Measurements from ENCODE around the gene BBIP1.

Gene BBIP1, protein sequence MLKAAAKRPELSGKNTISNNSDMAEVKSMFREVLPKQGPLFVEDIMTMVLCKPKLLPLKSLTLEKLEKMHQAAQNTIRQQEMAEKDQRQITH

DNA sequence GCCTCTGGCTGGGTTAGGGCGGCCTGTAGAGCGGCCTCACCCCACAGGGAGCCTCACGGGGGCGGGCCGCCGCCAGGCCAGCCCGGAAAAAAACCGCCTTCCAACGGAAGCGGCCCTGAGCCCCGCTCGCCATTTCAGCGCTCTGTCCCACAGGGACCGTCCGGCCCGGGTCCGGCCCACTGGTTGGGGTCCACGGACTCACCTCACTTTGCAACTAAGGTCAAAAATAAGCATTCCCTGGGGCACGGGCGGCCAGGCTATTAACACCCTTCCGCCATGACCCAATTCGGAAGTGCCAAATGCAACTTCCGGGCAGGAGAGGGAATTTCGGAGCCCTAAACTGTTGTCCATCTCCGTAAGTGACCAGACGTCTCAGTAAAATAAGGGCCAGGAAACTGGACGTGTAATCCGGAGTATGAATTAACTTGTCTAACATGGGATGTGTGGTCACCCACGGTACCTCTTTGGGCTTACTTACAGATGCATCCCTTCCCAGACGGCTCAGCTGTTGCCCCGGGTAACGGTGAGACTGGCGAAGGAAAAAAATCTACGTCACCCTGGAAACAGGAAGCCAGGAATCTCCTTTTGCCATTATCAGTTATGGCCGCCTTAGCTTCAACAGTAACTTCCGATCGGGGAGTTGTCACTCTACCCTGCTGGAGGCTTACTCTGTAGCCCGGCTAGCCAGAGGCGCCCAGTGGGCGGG is at the start of gene BBIP1:
TSS of gene BBIP1 (minus strand) at position 538 of the 706 bp plus-strand sequence. CDS start 1,023 bp downstream, outside the sequence.
- in situ Hi-C loops (cut with HindIII; ENCODE audit: low pct_ligation_motif_present, low pct_unique_long_range_greater_than_20kb, low sequenced_read_pairs) = no loop called here
- DNase-seq = peak; percentile 100

DNA sequence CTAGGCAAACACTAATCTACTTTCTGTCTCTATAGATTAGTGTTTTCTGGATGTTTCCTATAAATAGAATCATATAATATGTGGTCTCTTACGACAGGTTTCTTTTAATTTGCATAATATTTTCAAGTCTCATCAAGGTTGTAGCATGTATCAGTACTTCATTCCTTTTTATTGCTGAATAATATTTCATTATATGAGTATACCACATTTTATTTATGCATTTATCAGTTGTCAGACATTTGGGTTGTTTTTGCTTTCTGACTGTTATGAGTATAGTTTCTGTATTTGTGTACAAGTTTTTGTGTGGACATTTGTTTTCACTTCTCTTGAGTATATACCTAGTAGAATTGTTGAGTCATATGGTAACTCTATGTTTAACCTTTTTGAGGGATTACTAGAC is 48.7 kb upstream of the BBIP1 start:
- no peak for DNase-seq
- in situ Hi-C loops (cut with HindIII; ENCODE audit: low pct_ligation_motif_present, low pct_unique_long_range_greater_than_20kb, low sequenced_read_pairs) = no loop called here

DNA sequence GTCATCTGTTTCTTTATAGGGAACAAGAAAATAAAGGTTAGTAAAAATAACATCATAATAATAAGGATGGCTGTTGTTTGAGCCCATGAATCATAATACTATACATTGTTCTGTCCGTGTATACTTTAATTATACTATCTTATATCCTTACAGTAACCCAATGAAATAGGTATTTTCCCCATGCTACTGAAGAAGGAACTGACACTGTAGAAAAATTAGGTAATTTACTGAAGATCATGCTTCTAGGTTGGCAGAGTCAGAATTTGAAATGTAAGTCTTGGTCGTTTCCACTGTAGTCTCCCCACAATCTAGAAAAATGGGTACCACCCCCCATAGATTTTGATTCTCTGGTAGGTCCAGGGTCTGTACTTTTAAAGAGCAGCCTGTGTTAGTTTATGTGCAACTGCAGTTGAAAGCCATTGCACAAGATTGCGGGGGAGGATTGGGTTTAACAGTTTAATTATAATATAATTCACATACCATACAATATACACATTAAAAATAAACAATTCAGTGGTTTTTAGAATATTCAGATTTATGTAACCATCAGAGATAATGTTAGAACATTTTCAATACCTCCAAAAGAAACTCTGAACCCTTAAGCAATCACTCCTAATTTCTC is 48.1 kb upstream of the BBIP1 start:
- in situ Hi-C loops (cut with HindIII; ENCODE audit: low pct_ligation_motif_present, low pct_unique_long_range_greater_than_20kb, low sequenced_read_pairs) = no loop called here

DNA sequence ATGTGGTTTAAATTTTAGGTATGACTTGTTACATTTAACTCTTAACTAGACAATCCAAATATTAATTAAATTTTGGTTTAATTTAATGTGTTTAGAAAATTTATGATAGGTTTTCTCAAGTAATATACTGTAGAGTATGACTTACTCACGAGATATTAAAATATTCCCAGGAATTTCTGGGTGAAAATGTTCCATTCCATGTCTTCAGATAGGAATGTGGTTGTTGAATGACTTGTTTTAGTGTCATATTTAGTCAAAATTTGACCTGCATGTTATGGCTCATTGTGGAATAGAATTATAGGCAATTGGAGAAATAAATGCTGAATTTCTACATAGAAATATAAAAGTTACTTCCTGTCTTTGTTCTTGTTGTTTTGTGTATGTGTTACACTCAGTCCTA is 47.2 kb upstream of the BBIP1 start:
- in situ Hi-C loops (cut with HindIII; ENCODE audit: low pct_ligation_motif_present, low pct_unique_long_range_greater_than_20kb, low sequenced_read_pairs) = no loop called here
- no peak for DNase-seq

More for the DNA sequence above, 48.1 kb upstream of the BBIP1 start:
- DNase-seq = no peak

DNA sequence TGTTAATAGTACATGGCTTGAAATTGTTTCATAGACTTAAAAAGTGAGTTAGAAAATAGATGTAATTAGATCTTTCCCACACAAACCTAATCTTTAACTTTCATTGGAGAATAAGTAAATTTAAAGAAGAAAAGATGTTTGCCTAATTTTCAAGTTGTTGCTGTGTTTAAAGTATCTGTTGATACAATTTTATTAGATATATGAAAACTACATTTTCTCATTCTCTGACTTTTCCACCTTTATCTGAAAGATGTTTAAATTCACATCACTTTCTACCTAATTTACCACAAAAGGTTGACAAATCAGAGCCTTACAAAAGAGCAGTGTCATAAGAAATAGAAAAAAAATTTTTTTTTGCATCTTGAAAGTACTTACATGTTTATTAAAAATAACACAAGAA is 46.2 kb upstream of the BBIP1 start:
- DNase-seq = no peak
- in situ Hi-C loops (cut with HindIII; ENCODE audit: low pct_ligation_motif_present, low pct_unique_long_range_greater_than_20kb, low sequenced_read_pairs) = no loop called here

DNA sequence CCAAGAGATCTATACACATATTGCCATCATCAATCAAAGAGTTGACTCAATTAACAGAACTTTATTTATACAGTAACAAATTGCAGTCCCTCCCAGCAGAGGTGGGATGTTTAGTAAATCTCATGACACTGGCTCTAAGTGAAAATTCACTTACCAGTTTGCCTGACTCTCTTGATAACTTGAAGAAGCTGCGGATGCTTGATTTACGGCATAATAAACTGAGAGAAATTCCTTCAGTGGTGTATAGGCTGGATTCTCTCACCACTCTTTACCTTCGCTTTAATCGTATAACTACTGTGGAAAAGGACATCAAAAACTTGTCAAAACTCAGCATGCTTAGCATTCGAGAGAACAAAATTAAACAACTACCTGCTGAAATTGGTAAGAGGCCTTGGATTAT is 45.7 kb upstream of the BBIP1 start:
- in situ Hi-C loops (cut with HindIII; ENCODE audit: low pct_ligation_motif_present, low pct_unique_long_range_greater_than_20kb, low sequenced_read_pairs) = no loop called here
- DNase-seq = no peak

DNA sequence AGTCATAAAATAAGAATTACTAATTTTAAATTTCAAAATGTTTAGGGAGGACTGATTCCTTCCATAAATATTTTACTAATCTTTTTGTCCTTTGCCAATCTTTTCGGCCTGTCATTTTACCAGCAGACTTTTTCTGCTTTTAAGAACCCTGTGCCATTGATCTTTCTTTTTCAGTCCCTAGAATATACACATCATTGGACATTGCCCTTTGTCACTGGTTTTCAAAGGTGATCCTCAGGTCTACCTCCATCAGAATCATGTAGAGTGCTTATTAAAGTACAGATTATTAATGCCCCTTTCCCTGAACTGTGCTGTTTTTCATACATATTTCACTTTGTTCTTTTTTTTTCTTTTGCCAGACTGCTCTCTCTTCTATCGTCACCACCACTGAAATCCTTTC is 44.2 kb upstream of the BBIP1 start:
- in situ Hi-C loops (cut with HindIII; ENCODE audit: low pct_ligation_motif_present, low pct_unique_long_range_greater_than_20kb, low sequenced_read_pairs) = no loop called here
- no peak for DNase-seq

DNA sequence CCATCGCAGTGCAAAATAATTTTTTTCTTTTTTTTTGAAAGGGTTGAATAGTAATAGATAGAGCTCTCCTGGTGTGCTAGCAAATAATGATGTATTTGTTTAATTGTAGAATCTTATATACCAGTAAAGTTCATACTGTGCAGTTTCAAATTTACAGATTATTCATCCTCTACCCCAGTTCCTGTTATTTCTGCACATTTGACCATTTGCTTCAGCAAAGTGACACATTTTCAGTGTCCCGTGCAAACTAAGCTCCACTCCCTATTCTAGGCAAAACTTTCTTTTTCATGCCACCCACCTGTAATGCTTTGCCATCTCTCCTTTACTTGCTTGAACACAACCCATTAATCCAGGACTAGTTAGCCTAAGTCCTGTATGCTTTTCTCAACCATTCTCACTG is 43.5 kb upstream of the BBIP1 start:
- in situ Hi-C loops (cut with HindIII; ENCODE audit: low pct_ligation_motif_present, low pct_unique_long_range_greater_than_20kb, low sequenced_read_pairs) = no loop called here

DNA sequence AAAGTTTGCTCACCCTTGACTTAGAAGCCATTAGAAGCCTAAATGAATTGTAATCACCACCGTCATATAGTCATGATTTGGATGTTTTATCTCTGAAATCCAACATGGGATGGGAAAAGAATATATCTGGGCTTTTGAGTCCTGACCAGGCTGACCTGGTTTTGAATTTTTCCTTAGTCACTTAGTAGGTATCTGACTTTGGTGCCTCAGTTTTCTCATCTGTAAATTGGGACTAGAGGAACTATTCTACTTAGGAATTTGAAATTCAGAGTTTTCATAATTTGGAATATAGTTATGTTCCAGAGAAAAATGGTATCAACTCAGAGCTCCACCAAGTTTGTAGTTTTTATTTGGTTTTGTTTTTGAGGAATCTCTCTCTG is 41.3 kb upstream of the BBIP1 start:
- in situ Hi-C loops (cut with HindIII; ENCODE audit: low pct_ligation_motif_present, low pct_unique_long_range_greater_than_20kb, low sequenced_read_pairs) = no loop called here

More for the DNA sequence above, 43.5 kb upstream of the BBIP1 start:
- DNase-seq = no peak

DNA sequence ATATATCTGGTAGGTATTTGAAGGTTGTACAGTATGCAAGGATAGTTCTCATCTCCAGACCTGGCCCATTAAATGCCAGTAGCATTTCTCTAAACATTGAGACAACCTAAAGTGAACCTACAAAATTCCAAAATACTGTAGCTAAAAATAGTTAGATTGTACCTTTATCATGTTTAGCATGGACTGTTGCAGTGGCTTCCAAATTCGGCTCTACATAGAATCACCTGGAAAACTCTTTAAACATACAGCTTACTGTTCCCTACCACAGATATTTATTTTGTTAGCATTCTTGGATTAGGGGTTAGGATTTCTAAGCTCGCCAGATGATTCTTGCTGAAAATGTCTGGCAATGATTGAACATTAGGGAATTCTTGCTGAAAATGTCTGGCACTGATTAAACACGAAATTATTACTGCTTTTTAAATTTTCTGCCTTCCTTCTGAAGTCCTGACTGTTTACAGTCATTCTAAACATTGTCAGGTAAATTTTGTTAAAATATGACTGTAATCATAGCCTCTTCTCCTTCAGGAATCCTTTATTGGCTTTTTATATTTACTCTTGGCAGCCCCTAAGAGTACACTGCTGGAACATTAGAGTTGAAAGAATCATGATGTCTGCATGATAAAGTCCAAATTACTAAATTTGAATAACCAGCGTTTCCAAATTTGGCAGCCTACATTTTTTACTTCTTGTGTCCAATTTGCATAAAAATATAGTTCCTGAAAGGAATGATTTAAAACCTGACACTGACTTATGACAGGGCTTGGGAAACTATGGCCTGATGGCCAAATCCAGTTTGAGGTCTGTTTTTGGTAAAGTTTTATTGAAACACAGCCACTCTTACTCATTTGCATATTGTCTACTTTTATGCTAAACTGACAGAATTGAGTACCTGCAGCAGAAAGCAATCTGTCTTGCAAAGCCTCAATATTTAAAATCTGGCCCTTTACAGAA is 40.7 kb upstream of the BBIP1 start:
- in situ Hi-C loops (cut with HindIII; ENCODE audit: low pct_ligation_motif_present, low pct_unique_long_range_greater_than_20kb, low sequenced_read_pairs) = no loop called here
- DNase-seq = no peak

More for the DNA sequence above, 41.3 kb upstream of the BBIP1 start:
- DNase-seq = no peak

DNA sequence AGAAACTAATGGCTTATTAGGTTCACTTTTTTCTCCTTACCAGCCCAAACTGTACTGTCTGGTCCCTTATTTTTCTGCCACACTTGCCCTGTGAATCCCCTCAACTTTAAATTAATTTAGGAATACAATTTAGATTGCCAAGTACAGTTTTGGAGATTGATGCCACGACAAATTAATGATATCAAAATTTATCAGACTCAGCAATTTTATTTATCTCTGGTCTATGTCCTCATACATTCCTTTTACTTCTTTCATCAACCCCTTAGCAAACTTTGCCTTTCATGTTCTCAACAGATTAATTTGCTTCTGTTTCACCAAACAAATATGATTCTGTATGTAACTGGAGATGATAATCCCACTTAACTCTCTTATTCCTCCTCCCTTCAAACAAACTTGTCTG is 38.6 kb upstream of the BBIP1 start:
- DNase-seq = no peak
- in situ Hi-C loops (cut with HindIII; ENCODE audit: low pct_ligation_motif_present, low pct_unique_long_range_greater_than_20kb, low sequenced_read_pairs) = no loop called here

DNA sequence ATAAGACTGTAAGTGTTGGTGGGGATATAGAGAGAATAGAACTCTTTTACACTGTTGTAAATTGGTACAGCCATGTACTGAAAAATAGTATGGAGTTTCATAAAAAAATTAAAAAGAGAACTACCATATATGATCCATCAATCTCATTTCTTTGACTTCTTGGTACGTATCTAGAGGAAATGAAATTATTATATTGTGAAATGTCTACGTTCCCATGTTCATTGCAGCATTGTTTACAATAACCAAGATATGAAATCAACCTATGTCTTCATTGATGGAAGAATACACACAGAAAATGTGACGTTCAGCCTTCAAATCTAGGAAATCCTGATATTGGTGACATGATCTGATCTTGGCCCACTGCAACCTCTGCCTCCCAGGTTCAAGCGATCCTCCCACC is 32.4 kb upstream of the BBIP1 start:
- in situ Hi-C loops (cut with HindIII; ENCODE audit: low pct_ligation_motif_present, low pct_unique_long_range_greater_than_20kb, low sequenced_read_pairs) = no loop called here
- no peak for DNase-seq

DNA sequence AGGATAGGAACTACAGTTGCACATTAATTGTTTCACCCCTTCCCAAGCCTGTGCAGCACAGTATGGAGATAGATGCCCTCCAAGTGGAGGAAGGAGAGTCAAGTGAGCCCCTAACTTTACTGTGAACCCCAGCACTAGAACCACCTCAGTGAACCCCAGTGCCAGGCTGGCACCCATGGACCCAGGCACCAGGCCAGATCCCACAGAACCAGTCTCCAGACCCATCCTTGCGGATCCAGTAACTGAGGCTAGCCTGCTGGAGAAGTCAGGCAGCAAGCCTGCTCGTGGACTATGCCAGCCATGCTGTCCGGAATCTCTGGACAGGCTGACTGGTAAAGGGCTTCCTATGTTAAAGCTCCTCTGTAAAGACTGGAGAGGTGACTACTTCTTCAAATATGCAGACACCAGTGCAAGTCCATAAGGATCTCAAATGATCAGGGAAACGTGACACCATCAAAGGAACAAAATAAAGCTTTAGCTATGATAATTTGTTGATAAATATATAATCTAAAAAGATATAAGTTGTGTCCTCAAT is 28.1 kb upstream of the BBIP1 start:
- DNase-seq = no peak
- in situ Hi-C loops (cut with HindIII; ENCODE audit: low pct_ligation_motif_present, low pct_unique_long_range_greater_than_20kb, low sequenced_read_pairs) = no loop called here

DNA sequence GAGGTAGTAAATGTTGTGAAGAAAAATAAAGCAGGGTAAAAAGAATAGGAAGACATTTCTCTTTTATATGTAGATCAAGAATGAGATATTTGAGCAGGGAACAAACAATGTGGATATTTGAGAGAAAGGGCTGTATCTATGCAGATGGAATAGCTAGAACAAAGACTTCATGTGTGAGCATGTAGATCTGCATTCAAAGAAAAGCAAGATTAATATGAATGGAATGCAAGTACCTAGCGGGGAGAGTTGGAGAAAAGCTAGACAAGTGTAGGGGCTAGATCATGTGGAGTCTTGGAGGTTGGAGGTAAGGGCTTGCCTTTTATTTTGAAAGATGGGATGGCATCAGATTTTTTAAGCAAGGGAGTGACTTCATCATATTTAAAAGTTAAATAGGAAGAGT is 27.5 kb upstream of the BBIP1 start:
- in situ Hi-C loops (cut with HindIII; ENCODE audit: low pct_ligation_motif_present, low pct_unique_long_range_greater_than_20kb, low sequenced_read_pairs) = no loop called here
- no peak for DNase-seq

DNA sequence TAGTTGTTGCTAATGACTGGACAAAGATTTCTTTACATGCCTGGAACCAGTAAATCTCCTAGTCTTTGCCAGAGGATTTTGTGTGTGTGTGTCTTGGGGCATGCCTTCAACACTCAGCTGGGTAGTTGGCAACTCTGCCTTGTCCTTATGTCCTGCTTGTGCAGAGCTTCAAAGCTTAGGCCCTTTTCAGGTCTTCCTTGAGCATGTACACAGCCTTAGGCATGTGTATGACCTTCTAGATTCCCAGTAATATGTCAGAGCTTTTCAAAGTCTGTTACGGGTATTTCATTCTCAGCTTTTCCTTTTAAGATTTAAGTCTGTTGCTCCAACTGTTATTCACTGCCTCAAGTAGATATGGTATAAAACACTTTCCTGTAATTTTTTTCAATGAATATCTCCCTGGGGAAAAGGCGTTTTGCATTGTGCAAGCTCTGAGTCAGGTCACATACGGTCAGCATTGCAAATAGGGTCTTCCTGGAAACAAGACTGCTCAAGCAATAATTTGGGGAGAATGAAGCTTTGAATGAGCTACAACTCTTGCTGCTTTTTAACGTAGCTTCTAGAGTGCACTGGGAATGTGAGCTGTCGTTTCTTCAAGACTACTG is 25.9 kb upstream of the BBIP1 start:
- DNase-seq = no peak
- in situ Hi-C loops (cut with HindIII; ENCODE audit: low pct_ligation_motif_present, low pct_unique_long_range_greater_than_20kb, low sequenced_read_pairs) = no loop called here

DNA sequence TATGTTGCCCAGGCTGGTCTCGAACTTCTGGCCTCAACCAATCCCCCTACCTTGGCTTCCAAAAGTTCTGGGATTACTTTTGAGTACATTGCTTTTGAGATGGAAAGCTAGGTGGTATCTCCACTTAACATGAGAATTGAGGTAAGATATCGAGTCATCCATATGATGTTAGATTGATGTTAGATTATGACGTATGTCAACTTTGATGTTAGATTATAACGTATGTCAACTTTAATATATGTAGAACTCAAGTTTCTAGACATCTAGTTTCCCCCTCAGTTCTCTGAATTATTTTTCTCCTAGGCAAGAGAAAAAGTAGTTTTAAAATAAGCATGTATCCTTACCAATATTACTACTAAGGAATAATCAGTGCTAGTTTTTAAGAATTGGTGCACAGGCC is 20.4 kb upstream of the BBIP1 start:
- DNase-seq = no peak
- in situ Hi-C loops (cut with HindIII; ENCODE audit: low pct_ligation_motif_present, low pct_unique_long_range_greater_than_20kb, low sequenced_read_pairs) = no loop called here

DNA sequence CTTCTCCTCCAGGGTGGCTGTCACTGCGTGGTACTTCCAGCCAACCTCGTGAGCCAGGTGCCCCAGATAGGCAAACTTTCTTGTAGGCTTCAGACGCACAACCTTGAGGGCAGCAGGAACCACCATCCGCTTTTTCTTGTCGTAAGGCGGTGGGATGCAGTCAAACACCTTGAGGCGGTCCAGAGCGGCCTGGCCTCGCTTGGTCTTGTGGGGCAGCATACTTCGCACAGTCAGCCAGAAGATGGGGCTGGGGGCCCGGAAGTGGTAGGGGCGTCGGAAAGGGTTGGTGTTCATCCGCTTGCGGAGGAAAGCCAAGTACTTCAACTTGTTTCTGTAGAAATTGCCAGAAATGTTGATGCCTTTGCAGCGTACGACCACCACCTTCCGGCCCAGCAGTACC is 17.8 kb upstream of the BBIP1 start:
- DNase-seq = no peak
- in situ Hi-C loops (cut with HindIII; ENCODE audit: low pct_ligation_motif_present, low pct_unique_long_range_greater_than_20kb, low sequenced_read_pairs) = no loop called here

DNA sequence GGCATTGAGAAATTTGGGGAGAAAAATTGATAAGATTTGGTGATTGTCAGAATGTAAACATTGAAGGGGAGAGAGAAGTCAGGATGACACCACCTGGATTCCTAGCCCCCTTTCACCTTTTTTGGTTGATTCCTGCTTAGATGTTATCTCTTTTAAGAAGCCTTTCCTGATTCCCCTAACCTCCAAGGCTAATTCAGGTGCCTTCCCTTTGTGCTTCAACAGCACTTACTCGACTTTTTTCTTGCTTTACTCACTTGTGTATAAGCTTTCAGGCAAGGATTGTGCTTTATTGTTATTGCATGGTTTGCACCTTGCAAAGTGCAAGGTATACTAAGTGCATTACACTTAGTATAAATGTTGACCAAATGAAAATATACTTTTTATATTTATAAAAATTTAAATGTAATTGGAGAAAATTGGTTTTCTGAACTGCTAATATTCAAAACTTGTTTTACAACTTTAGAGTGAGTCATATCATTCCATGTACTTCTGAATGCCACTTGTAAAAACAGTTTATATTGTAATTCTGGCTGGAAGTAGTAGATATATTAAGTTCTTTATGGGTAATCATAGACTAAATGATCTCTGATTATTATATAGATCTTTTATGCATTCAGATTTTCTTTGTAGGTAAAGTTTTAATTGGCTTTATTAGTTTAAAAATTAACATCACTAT is 13.7 kb upstream of the BBIP1 start:
- in situ Hi-C loops (cut with HindIII; ENCODE audit: low pct_ligation_motif_present, low pct_unique_long_range_greater_than_20kb, low sequenced_read_pairs) = no loop called here
- DNase-seq = no peak

Data from ACHN (cell line).